ENCODE measurements around the gene PPM1B. TPM values are rescaled to one million over a fixed set of nuclear protein-coding genes. Genes with fewer than 3 reads are reported as not detected.

Gene PPM1B
- total RNA-seq, 3 donors from 2014 or later (not counting 1 experiment from before 2014, with no cell fraction given), result 79.9 to 102 (median 98.8) TPM

DNA sequence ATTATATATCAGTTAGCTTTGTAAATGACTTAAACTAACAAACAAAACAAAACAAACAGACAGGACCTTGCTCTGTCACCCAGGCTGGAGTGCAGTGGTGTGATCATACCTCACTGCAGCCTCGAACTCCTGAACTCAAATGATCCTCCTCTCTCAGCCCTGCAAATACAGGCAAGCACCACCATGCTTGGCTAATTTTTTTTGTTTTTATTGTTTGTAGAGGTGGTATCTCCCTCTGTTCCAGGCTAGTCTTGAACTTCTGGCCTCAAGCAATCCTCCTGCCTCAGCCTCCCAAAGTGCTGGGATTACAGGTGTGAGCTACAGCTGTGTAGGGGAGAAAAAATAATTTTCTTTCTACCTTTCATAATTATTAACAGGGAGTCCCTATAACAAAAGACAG is 33.8 kb upstream of the PPM1B start:
- ATAC-seq (no peak), DNase-seq (no peak)
- Mint-ChIP-seq H3K27ac (no peak overlapping the region), H3K4me3 (no peak overlapping the region), H3K9me3 (no peaks in the 10 kb centered on the region), H3K36me3 (no peaks in the 10 kb centered on the region), H3K27me3 (ENCODE audit: low read depth in 2 of 2) (peaks cover 5% of the 10 kb centered on the region in 2 donors), H3K4me1 (no peaks in the 10 kb centered on the region)
- intact Hi-C loops (cut with micrococcal nuclease), result no loop called here
- H3K27ac ChIP-seq (ENCODE audit: low read length), result no peak overlapping the region
- H3K9me3 ChIP-seq (ENCODE audit: control insufficient read depth, insufficient read depth, low read length), result no peaks in the 10 kb centered on the region
- H3K36me3 ChIP-seq (ENCODE audit: control insufficient read depth, insufficient read depth, low read length), result no peaks in the 10 kb centered on the region
- H3K4me1 ChIP-seq (ENCODE audit: control insufficient read depth, insufficient read depth, low read length), result no peaks in the 10 kb centered on the region
- TF ChIP-seq, protein P1, sequence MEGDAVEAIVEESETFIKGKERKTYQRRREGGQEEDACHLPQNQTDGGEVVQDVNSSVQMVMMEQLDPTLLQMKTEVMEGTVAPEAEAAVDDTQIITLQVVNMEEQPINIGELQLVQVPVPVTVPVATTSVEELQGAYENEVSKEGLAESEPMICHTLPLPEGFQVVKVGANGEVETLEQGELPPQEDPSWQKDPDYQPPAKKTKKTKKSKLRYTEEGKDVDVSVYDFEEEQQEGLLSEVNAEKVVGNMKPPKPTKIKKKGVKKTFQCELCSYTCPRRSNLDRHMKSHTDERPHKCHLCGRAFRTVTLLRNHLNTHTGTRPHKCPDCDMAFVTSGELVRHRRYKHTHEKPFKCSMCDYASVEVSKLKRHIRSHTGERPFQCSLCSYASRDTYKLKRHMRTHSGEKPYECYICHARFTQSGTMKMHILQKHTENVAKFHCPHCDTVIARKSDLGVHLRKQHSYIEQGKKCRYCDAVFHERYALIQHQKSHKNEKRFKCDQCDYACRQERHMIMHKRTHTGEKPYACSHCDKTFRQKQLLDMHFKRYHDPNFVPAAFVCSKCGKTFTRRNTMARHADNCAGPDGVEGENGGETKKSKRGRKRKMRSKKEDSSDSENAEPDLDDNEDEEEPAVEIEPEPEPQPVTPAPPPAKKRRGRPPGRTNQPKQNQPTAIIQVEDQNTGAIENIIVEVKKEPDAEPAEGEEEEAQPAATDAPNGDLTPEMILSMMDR (IDR thresholded peaks at IDR 0.05), result no peak
- H3K4me3 ChIP-seq (ENCODE audit: low read length), result no peak overlapping the region
- 60% methylated on average over 1 of the region's 1 CpG for WGBS (ENCODE audit: insufficient coverage)
- H3K27me3 ChIP-seq (ENCODE audit: control insufficient read depth, insufficient read depth, low read length), result no peaks in the 10 kb centered on the region

DNA sequence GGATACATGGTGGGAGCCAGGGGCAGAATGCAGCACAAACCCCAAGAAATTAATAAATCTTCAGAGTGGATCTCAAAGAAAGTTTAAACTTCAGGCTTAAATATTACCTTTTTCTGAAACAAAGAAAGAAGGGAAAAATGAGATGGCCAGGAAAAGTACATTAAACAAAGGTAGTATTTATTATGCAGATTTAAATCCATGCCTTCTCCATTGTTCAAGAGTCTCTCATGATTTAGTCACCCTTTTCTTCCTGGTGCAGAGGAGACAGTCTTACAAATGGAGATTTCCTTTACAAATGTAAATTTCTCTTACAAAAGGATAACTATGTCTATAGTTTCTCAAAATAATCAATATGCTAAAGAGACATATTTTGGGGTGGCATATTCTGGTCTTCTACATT is 33.4 kb upstream of the PPM1B start:
- Histone ChIP-seq H3K4me3 (ENCODE audit: low read length) (no peak overlapping the region), H3K4me1 (ENCODE audit: control insufficient read depth, insufficient read depth, low read length) (no peaks in the 10 kb centered on the region), H3K36me3 (ENCODE audit: control insufficient read depth, insufficient read depth, low read length) (no peaks in the 10 kb centered on the region), H3K9me3 (ENCODE audit: control insufficient read depth, insufficient read depth, low read length) (no peaks in the 10 kb centered on the region), H3K27ac (ENCODE audit: low read length) (no peak overlapping the region), H3K27me3 (ENCODE audit: control insufficient read depth, insufficient read depth, low read length) (no peaks in the 10 kb centered on the region)
- no peaks in the 10 kb centered on the region for H3K4me1 Mint-ChIP-seq
- no peak overlapping the region for H3K4me3 Mint-ChIP-seq
- TF ChIP-seq, protein P1 (IDR thresholded peaks at IDR 0.05), result no peak
- intact Hi-C loops (cut with micrococcal nuclease), result no loop called here
- no peak for ATAC-seq
- no peaks in the 10 kb centered on the region for H3K9me3 Mint-ChIP-seq
- peaks cover 6 to 8% of the 10 kb centered on the region in 2 donors for H3K27me3 Mint-ChIP-seq (ENCODE audit: low read depth in 2 of 2)
- H3K27ac Mint-ChIP-seq, result no peak overlapping the region
- no peaks in the 10 kb centered on the region for H3K36me3 Mint-ChIP-seq
- DNase-seq, result no peak

DNA sequence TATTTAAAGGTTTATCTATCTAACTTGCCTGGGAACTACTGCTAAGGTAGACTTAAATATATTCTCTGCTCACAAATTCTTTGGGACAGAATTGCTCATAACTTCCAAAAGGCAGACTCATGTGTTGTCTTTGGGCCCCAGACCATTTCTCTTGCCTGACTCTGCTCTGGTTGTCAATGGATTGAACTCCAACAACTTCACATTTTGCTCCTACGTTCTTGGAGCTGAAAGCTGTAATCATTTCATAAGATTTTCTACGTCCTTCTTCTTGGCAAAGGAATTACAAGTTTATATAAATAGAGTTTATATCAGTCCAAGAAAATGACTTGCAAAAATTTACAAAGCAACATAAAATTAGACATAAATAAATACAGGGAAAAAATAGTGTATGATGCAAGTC is 32.9 kb upstream of the PPM1B start:
- DNase-seq, result no peak
- no peaks in the 10 kb centered on the region for H3K9me3 ChIP-seq (ENCODE audit: control insufficient read depth, insufficient read depth, low read length)
- no peak overlapping the region for H3K4me3 Mint-ChIP-seq
- H3K36me3 ChIP-seq (ENCODE audit: control insufficient read depth, insufficient read depth, low read length), result no peaks in the 10 kb centered on the region
- intact Hi-C loops (cut with micrococcal nuclease), result no loop called here
- peaks cover 9 to 13% of the 10 kb centered on the region in 2 donors for H3K27me3 Mint-ChIP-seq (ENCODE audit: low read depth in 2 of 2)
- WGBS (ENCODE audit: insufficient coverage), result no CpG with 5 or more reads among the region's 2 CpGs
- no peaks in the 10 kb centered on the region for H3K4me1 Mint-ChIP-seq
- H3K36me3 Mint-ChIP-seq, result no peaks in the 10 kb centered on the region
- H3K27me3 ChIP-seq (ENCODE audit: control insufficient read depth, insufficient read depth, low read length), result no peaks in the 10 kb centered on the region
- H3K27ac ChIP-seq (ENCODE audit: low read length), result no peak overlapping the region
- no peak overlapping the region for H3K4me3 ChIP-seq (ENCODE audit: low read length)
- TF ChIP-seq, protein P1 (IDR thresholded peaks at IDR 0.05), result no peak
- no peak for ATAC-seq
- H3K27ac Mint-ChIP-seq, result no peak overlapping the region
- no peaks in the 10 kb centered on the region for H3K4me1 ChIP-seq (ENCODE audit: control insufficient read depth, insufficient read depth, low read length)
- H3K9me3 Mint-ChIP-seq, result no peaks in the 10 kb centered on the region

DNA sequence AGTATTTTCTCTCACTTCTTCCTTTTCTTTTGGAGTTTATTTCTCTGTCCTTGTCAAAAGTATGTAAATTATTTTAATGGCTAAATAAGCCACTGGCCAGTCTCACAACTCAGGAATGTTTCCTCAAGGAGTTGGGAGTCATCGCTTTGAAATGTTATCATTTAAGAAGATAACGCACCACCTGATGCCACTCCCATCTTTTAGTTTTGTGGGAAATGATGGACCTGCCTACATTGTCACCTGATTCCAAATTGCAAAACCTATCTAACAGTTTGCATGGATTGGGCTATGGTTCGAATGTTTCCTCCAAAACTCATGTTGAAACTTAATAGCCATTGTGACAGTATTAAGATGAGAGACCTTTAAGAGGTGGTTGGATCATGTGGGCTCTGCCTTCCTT is 32.4 kb upstream of the PPM1B start:
- H3K36me3 Mint-ChIP-seq, result no peaks in the 10 kb centered on the region

More for the DNA sequence above, 32.4 kb upstream of the PPM1B start:
- no peaks in the 10 kb centered on the region for H3K4me1 Mint-ChIP-seq
- H3K9me3 Mint-ChIP-seq, result no peaks in the 10 kb centered on the region
- DNase-seq (no peak), ATAC-seq (no peak)
- TF ChIP-seq, protein P1 (IDR thresholded peaks at IDR 0.05), result no peak
- Histone ChIP-seq H3K4me1 (ENCODE audit: control insufficient read depth, insufficient read depth, low read length) (no peaks in the 10 kb centered on the region), H3K27ac (ENCODE audit: low read length) (no peak overlapping the region), H3K27me3 (ENCODE audit: control insufficient read depth, insufficient read depth, low read length) (no peaks in the 10 kb centered on the region), H3K4me3 (ENCODE audit: low read length) (no peak overlapping the region), H3K36me3 (ENCODE audit: control insufficient read depth, insufficient read depth, low read length) (no peaks in the 10 kb centered on the region), H3K9me3 (ENCODE audit: control insufficient read depth, insufficient read depth, low read length) (no peaks in the 10 kb centered on the region)
- no peak overlapping the region for H3K4me3 Mint-ChIP-seq
- 95% methylated on average over 2 of the region's 3 CpGs for WGBS (ENCODE audit: insufficient coverage)
- H3K27ac Mint-ChIP-seq, result no peak overlapping the region
- H3K27me3 Mint-ChIP-seq (ENCODE audit: low read depth in 2 of 2), result peaks cover 9 to 13% of the 10 kb centered on the region in 2 donors
- intact Hi-C loops (cut with micrococcal nuclease), result no loop called here
